Measurements from ENCODE around the gene LGR5.

GRCh38 chr12:71509705-71510104 lies 70.1 kb downstream of the LGR5 start:
- TF ChIP-seq POLR2A (IDR thresholded peaks at IDR 0.05; ENCODE audit: low read length) (no peak), GATA1 (IDR thresholded peaks at IDR 0.05; ENCODE audit: low read depth, low read length) (no peak)

Data from erythroblast (primary cell).